ENCODE results near the gene METTL8. TPM values are rescaled to one million over a fixed set of nuclear protein-coding genes. Genes with fewer than 3 reads are reported as not detected.
A peak's percentile ranks its signal among the peaks of the same experiment; 100 is the strongest.

Gene METTL8
- total RNA-seq, 2 donors from 2014 or later, result 8.1 to 18.0 TPM

DNA sequence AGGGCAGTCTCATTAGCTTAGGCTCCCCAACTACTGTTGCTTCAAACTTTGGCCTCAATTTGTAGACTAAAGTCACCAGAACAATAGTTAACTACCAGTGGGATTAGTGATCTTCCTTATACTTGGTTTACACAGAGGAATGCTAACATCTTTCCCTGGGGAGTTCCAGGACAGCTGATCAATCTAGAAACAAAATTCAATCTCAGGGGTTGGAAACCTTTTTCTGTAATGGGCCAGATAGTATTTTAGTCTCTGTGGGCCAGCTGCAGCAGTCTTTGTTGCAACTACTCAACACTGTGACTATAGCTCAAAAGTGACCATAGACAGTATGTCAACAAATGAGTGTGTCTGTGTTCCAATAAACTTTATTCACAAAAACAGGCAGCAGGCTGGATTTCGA, 85.7 kb downstream of the METTL8 start:
- intact Hi-C loops (cut with DNase I), result loop anchor here (5.0 kb wide), 1 partner anchor 69 kb away; no protein-coding TSS in a partner anchor
- Histone ChIP-seq H3K9me3 (no peaks in the 10 kb centered on the region), H3K27me3 (replicated peaks; ENCODE audit: insufficient read depth) (no peaks in the 10 kb centered on the region), H3K36me3 (no peaks in the 10 kb centered on the region), H3K27ac (peak overlapping the region; percentile 36 to 49), H3K4me3 (no peak overlapping the region), H3K4me1 (replicated peaks) (peaks cover 8% of the 10 kb centered on the region)
- TF ChIP-seq POLR2A (IDR thresholded peaks at IDR 0.05) (no peak), POLR2AphosphoS5 (IDR thresholded peaks at IDR 0.05) (peak; percentile 15)
- 45% methylated on average over 1 of the region's 1 CpG for WGBS
- no peak for DNase-seq (ENCODE audit: low spot score)

- H3K27me3 ChIP-seq (replicated peaks; ENCODE audit: insufficient read depth), result no peaks in the 10 kb centered on the region
- H3K9me3 ChIP-seq, result no peaks in the 10 kb centered on the region
- DNase-seq (ENCODE audit: low spot score), result peak; percentile 22
Observed at GRCh38 chr2:171347591-171348032, 86.2 kb downstream of the METTL8 start.

DNA sequence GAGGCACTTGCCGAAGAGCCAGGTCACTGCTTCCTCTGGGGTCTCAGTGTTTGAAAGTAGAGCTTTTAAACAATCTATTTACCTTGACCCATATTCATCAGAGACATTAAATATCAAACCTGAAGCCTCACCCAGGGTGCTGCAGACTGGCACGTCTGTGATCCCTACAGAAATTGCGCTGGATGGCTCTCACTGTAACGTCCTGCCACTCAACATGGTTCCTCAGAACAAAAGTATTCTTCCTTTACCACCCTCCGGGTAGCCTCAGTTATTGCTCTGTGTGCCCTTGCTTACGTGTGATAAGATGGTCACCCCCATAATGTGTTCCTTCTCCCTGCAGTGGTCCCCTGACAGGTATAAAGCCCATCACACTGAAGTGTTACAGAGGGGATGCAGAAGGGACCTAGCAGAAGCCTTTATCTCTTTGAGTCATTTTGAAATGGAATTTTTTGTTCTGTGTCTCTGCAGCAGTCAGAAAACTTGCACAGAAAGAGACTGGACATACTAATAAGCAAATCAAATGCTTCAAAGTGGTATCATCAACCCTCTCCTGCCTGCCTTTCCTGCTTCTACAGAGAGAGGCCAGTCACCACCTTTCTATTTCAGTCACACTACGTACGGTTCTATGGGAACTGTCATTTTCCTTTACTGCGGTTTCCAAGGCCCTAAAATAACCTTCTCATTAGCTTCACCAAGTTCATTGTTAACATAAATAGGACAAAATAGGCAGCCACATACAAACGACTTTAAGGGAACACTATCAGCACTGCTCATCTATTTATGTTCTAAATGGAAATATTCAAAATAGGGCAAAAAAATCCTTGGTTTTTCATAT, 86.8 kb downstream of the METTL8 start:
- Histone ChIP-seq H3K27ac (peak overlapping the region; percentile 36 to 49), H3K36me3 (no peaks in the 10 kb centered on the region), H3K9me3 (no peaks in the 10 kb centered on the region), H3K27me3 (replicated peaks; ENCODE audit: insufficient read depth) (no peaks in the 10 kb centered on the region), H3K4me1 (replicated peaks) (peaks cover 8% of the 10 kb centered on the region), H3K4me3 (no peak overlapping the region)
- intact Hi-C loops (cut with DNase I), result loop anchor here (5.0 kb wide), 1 partner anchor 70 kb away; no protein-coding TSS in a partner anchor
- DNase-seq (ENCODE audit: low spot score), result no peak
- TF ChIP-seq POLR2A (IDR thresholded peaks at IDR 0.05) (no peak), POLR2AphosphoS5 (IDR thresholded peaks at IDR 0.05) (no peak)
- TF ChIP-seq, protein P1, sequence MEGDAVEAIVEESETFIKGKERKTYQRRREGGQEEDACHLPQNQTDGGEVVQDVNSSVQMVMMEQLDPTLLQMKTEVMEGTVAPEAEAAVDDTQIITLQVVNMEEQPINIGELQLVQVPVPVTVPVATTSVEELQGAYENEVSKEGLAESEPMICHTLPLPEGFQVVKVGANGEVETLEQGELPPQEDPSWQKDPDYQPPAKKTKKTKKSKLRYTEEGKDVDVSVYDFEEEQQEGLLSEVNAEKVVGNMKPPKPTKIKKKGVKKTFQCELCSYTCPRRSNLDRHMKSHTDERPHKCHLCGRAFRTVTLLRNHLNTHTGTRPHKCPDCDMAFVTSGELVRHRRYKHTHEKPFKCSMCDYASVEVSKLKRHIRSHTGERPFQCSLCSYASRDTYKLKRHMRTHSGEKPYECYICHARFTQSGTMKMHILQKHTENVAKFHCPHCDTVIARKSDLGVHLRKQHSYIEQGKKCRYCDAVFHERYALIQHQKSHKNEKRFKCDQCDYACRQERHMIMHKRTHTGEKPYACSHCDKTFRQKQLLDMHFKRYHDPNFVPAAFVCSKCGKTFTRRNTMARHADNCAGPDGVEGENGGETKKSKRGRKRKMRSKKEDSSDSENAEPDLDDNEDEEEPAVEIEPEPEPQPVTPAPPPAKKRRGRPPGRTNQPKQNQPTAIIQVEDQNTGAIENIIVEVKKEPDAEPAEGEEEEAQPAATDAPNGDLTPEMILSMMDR (IDR thresholded peaks at IDR 0.05), result no peak
- 50% methylated on average over 10 of the region's 10 CpGs for WGBS

More at GRCh38 chr2:171347591-171348032, 86.2 kb downstream of the METTL8 start:
- H3K4me1 ChIP-seq (replicated peaks), result peaks cover 8% of the 10 kb centered on the region
- H3K36me3 ChIP-seq, result no peaks in the 10 kb centered on the region
- no peak overlapping the region for H3K4me3 ChIP-seq
- intact Hi-C loops (cut with DNase I), result loop anchor here (5.0 kb wide), 1 partner anchor 70 kb away; no protein-coding TSS in a partner anchor
- H3K27ac ChIP-seq, result peak overlapping the region; percentile 36 to 49
- TF ChIP-seq POLR2AphosphoS5 (IDR thresholded peaks at IDR 0.05) (peak; percentile 43), POLR2A (IDR thresholded peaks at IDR 0.05) (no peak)
- TF ChIP-seq, protein P1 (IDR thresholded peaks at IDR 0.05), result no peak
- 28% methylated on average over 3 of the region's 3 CpGs for WGBS

DNA sequence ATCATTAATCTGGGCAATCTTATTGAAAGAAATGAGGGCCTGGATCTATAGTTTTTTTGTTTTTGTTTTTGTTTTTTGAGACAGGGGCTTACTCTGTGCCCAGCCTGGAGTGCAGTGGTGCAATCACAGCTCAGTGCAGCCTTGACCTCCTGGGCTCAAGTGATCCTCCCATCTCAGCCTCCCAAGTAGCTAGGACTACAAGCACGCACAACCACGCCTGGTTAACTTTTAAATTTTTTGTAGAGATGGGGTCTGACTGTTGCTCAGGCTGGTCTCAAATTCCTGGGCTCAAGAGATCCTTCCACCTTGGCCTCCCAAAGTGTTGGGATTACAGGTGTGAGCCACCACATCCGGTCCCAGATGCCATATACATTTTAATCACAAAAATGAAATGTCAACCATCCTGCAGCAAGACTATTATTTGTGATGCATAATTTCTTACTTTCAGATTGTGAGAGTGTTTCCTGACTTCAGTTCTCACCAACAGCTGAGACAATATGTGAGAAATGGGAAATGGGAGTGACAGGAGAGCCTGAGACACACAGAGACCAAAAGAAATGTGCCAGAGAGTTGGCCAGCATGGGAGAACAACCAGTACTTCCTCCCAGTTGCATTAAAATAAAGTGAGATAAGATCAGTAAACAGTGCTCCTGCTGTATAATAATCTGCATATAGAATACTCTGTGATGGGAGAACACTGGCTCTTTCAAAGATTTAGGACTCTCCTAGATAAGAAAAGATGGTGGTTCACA, 87.6 kb downstream of the METTL8 start:
- no peak for TF ChIP-seq POLR2A (IDR thresholded peaks at IDR 0.05)
- peak; percentile 65 for TF ChIP-seq POLR2AphosphoS5 (IDR thresholded peaks at IDR 0.05)
- H3K4me1 ChIP-seq (replicated peaks), result peaks cover 8% of the 10 kb centered on the region
- 94% methylated on average over 3 of the region's 3 CpGs for WGBS
- H3K36me3 ChIP-seq, result no peaks in the 10 kb centered on the region
- peak overlapping the region; percentile 36 to 49 for H3K27ac ChIP-seq
- no peak overlapping the region for H3K4me3 ChIP-seq
- intact Hi-C loops (cut with DNase I), result loop anchor here (5.0 kb wide), 1 partner anchor 71 kb away; no protein-coding TSS in a partner anchor
- H3K9me3 ChIP-seq, result no peaks in the 10 kb centered on the region
- DNase-seq (ENCODE audit: low spot score), result peak; percentile 33
- H3K27me3 ChIP-seq (replicated peaks; ENCODE audit: insufficient read depth), result no peaks in the 10 kb centered on the region

GRCh38 chr2:171344182-171344581, 89.6 kb downstream of the METTL8 start:
- Histone ChIP-seq H3K36me3 (no peaks in the 10 kb centered on the region), H3K4me1 (replicated peaks) (peaks cover 8% of the 10 kb centered on the region), H3K4me3 (no peak overlapping the region), H3K27ac (no peak overlapping the region), H3K27me3 (replicated peaks; ENCODE audit: insufficient read depth) (no peaks in the 10 kb centered on the region), H3K9me3 (no peaks in the 10 kb centered on the region)
- WGBS, result 97% methylated on average over 2 of the region's 2 CpGs
- intact Hi-C loops (cut with DNase I), result no loop called here
- no peak for DNase-seq (ENCODE audit: low spot score)
- TF ChIP-seq, protein P1 (IDR thresholded peaks at IDR 0.05), result no peak
- TF ChIP-seq POLR2A (IDR thresholded peaks at IDR 0.05) (no peak), POLR2AphosphoS5 (IDR thresholded peaks at IDR 0.05) (no peak)

All from prostate gland (tissue), 2 donors.